Measurements from ENCODE around the gene GUCY2D.

- TF ChIP-seq POLR2A (IDR thresholded peaks at IDR 0.05) (no peak), CTCF (IDR thresholded peaks at IDR 0.05) (no peak)
These were observed 54.7 kb downstream of the GUCY2D start for GRCh38 chr17:8056976-8057625.
